T-helper 2 cell treated with Interferon-gamma antibody and Interleukin-4, amounts not matched to agents 5 μg/mL and 100 μg/mL, for 36 hours (primary cell): Measurements from ENCODE around the gene RING1.

Experiments used
- DNase-seq: peaks from one replicate; pipeline ENCODE4 v3.0.0; 2021; ENCODE audit warnings: low spot score
- H3K27ac Mint-ChIP-seq: one replicate; pipeline ENCODE4 v1.8.0; 2021; ENCODE audit warnings: mild to moderate bottlenecking, mixed read lengths
- H3K27me3 Mint-ChIP-seq: one replicate; pipeline ENCODE4 v1.8.0; 2021; ENCODE audit warnings: low read depth, mixed read lengths
- H3K36me3 Mint-ChIP-seq: one replicate; pipeline ENCODE4 v1.8.0; 2021; ENCODE audit warnings: low read depth, mixed read lengths
- H3K4me1 Mint-ChIP-seq: one replicate; pipeline ENCODE4 v1.8.0; 2021; ENCODE audit warnings: low read depth, mixed read lengths
- H3K4me3 Mint-ChIP-seq: one replicate; pipeline ENCODE4 v1.8.0; 2022; ENCODE audit warnings: mild to moderate bottlenecking, moderate library complexity, mixed read lengths
- H3K9me3 Mint-ChIP-seq: one replicate; pipeline ENCODE4 v1.8.0; 2021; ENCODE audit warnings: mixed read lengths

Gene RING1

GRCh38 chr6:33178755-33179475, 29.4 kb upstream of the RING1 start:
- H3K27ac Mint-ChIP-seq = no peak overlapping the region

GRCh38 chr6:33181141-33181540, 27.2 kb upstream of the RING1 start:
- Mint-ChIP-seq H3K9me3 (peaks cover 20% of the 10 kb centered on the region), H3K4me1 (peaks cover 13% of the 10 kb centered on the region), H3K4me3 (no peak overlapping the region), H3K27ac (no peak overlapping the region), H3K27me3 (peaks cover 6% of the 10 kb centered on the region), H3K36me3 (peaks cover 13% of the 10 kb centered on the region)
- DNase-seq = no peak

More at GRCh38 chr6:33178755-33179475, 29.4 kb upstream of the RING1 start:
- Mint-ChIP-seq H3K27me3 (peaks cover 7% of the 10 kb centered on the region), H3K4me1 (peaks cover 13% of the 10 kb centered on the region), H3K36me3 (peaks cover 13% of the 10 kb centered on the region), H3K9me3 (peaks cover 14% of the 10 kb centered on the region), H3K4me3 (no peak overlapping the region)
- DNase-seq = no peak

- DNase-seq = no peak
- peaks cover 18% of the 10 kb centered on the region for H3K27me3 Mint-ChIP-seq
- H3K36me3 Mint-ChIP-seq = peaks cover 13% of the 10 kb centered on the region
Measured at GRCh38 chr6:33183071-33183683, 25.1 kb upstream of the RING1 start.

GRCh38 chr6:33185190-33185589, 23.1 kb upstream of the RING1 start:
- H3K4me3 Mint-ChIP-seq = no peak overlapping the region
- peaks cover 20% of the 10 kb centered on the region for H3K9me3 Mint-ChIP-seq
- DNase-seq = no peak
- H3K27me3 Mint-ChIP-seq = peaks cover 23% of the 10 kb centered on the region
- no peak overlapping the region for H3K27ac Mint-ChIP-seq
- peaks cover 13% of the 10 kb centered on the region for H3K4me1 Mint-ChIP-seq
- H3K36me3 Mint-ChIP-seq = peaks cover 13% of the 10 kb centered on the region

More at GRCh38 chr6:33183071-33183683, 25.1 kb upstream of the RING1 start:
- H3K4me1 Mint-ChIP-seq = peaks cover 13% of the 10 kb centered on the region
- H3K9me3 Mint-ChIP-seq = peaks cover 20% of the 10 kb centered on the region
- peak overlapping the region; percentile 72 for H3K4me3 Mint-ChIP-seq
- peak overlapping the region; percentile 96 for H3K27ac Mint-ChIP-seq

- H3K27me3 Mint-ChIP-seq = peaks cover 26% of the 10 kb centered on the region
- no peak for DNase-seq
- H3K4me1 Mint-ChIP-seq = peaks cover 13% of the 10 kb centered on the region
- H3K27ac Mint-ChIP-seq = no peak overlapping the region
- peaks cover 20% of the 10 kb centered on the region for H3K9me3 Mint-ChIP-seq
- peaks cover 13% of the 10 kb centered on the region for H3K36me3 Mint-ChIP-seq
- no peak overlapping the region for H3K4me3 Mint-ChIP-seq
Measured at GRCh38 chr6:33185654-33186187, 22.6 kb upstream of the RING1 start.

- peaks cover 12% of the 10 kb centered on the region for H3K4me1 Mint-ChIP-seq
- H3K36me3 Mint-ChIP-seq = peaks cover 11% of the 10 kb centered on the region
- peaks cover 42% of the 10 kb centered on the region for H3K27me3 Mint-ChIP-seq
- no peak overlapping the region for H3K27ac Mint-ChIP-seq
- no peak for DNase-seq
- H3K4me3 Mint-ChIP-seq = no peak overlapping the region
- H3K9me3 Mint-ChIP-seq = peaks cover 17% of the 10 kb centered on the region
Measured at GRCh38 chr6:33187809-33188208, 20.5 kb upstream of the RING1 start.

- no peak for DNase-seq
- Mint-ChIP-seq H3K36me3 (peaks cover 8% of the 10 kb centered on the region), H3K27me3 (peaks cover 51% of the 10 kb centered on the region), H3K9me3 (peaks cover 5% of the 10 kb centered on the region), H3K4me3 (no peak overlapping the region), H3K27ac (no peak overlapping the region), H3K4me1 (peaks cover 2% of the 10 kb centered on the region)
Measured at GRCh38 chr6:33189164-33189563, 19.1 kb upstream of the RING1 start.

GRCh38 chr6:33189625-33190448, 18.5 kb upstream of the RING1 start:
- no peak for DNase-seq

GRCh38 chr6:33190504-33191107, 17.7 kb upstream of the RING1 start:
- Mint-ChIP-seq H3K9me3 (no peaks in the 10 kb centered on the region), H3K27ac (no peak overlapping the region), H3K27me3 (peaks cover 45% of the 10 kb centered on the region), H3K4me3 (no peak overlapping the region), H3K4me1 (peaks cover 2% of the 10 kb centered on the region), H3K36me3 (peaks cover 20% of the 10 kb centered on the region)
- no peak for DNase-seq

More at GRCh38 chr6:33189625-33190448, 18.5 kb upstream of the RING1 start:
- Mint-ChIP-seq H3K4me3 (no peak overlapping the region), H3K27ac (no peak overlapping the region), H3K27me3 (peaks cover 49% of the 10 kb centered on the region), H3K36me3 (peaks cover 13% of the 10 kb centered on the region), H3K4me1 (peaks cover 2% of the 10 kb centered on the region), H3K9me3 (no peaks in the 10 kb centered on the region)

GRCh38 chr6:33191383-33192104, 16.8 kb upstream of the RING1 start:
- Mint-ChIP-seq H3K27me3 (peaks cover 44% of the 10 kb centered on the region), H3K4me1 (peaks cover 2% of the 10 kb centered on the region), H3K36me3 (peaks cover 29% of the 10 kb centered on the region), H3K9me3 (no peaks in the 10 kb centered on the region), H3K27ac (no peak overlapping the region), H3K4me3 (no peak overlapping the region)
- no peak for DNase-seq

- no peaks in the 10 kb centered on the region for H3K9me3 Mint-ChIP-seq
- H3K4me1 Mint-ChIP-seq = peaks cover 5% of the 10 kb centered on the region
- H3K36me3 Mint-ChIP-seq = peaks cover 33% of the 10 kb centered on the region
- peaks cover 42% of the 10 kb centered on the region for H3K27me3 Mint-ChIP-seq
- no peak for DNase-seq
- no peak within 1 kb of the TSS for H3K4me3 Mint-ChIP-seq
- H3K27ac Mint-ChIP-seq = no peak within 1 kb of the TSS
Measured at GRCh38 chr6:33192105-33192646, 16.1 kb upstream of the RING1 start, which contains the start of gene COL11A2. Gene COL11A2 (minus strand): TSS chr6:33192467. CDS start chr6:33192240, 227 bp downstream.

GRCh38 chr6:33192671-33193602, 15.4 kb upstream of the RING1 start:
- peaks cover 40% of the 10 kb centered on the region for H3K36me3 Mint-ChIP-seq
- no peak overlapping the region for H3K4me3 Mint-ChIP-seq
- peaks cover 36% of the 10 kb centered on the region for H3K27me3 Mint-ChIP-seq
- peaks cover 11% of the 10 kb centered on the region for H3K4me1 Mint-ChIP-seq
- no peaks in the 10 kb centered on the region for H3K9me3 Mint-ChIP-seq
- DNase-seq = no peak
- H3K27ac Mint-ChIP-seq = no peak overlapping the region
